OCI-M2 (cell line): ENCODE data around the gene TICRR.

Experiments
- DNase-seq: peaks from one replicate; lab custom pipeline; 2025; ENCODE audit not compliant: unreplicated experiment; lab: John Stamatoyannopoulos, UW

Gene TICRR

GRCh38 chr15:89628806-89629715 lies 53.8 kb downstream of the TICRR start:
- no peak for DNase-seq

- no peak for DNase-seq
These were observed 54.6 kb downstream of the TICRR start for GRCh38 chr15:89629829-89630228.

- no peak for DNase-seq
These were observed 55.0 kb downstream of the TICRR start for GRCh38 chr15:89630260-89630659.

- no peak for DNase-seq
These were observed 56.0 kb downstream of the TICRR start for GRCh38 chr15:89630974-89631901.

- DNase-seq: no peak
These were observed 56.6 kb downstream of the TICRR start for GRCh38 chr15:89631902-89632264.

GRCh38 chr15:89632563-89633430 lies 57.5 kb downstream of the TICRR start:
- no peak for DNase-seq

GRCh38 chr15:89633585-89633984 lies 58.3 kb downstream of the TICRR start:
- no peak for DNase-seq

- DNase-seq: no peak
These were observed 65.0 kb downstream of the TICRR start for GRCh38 chr15:89640245-89640644.

GRCh38 chr15:89641053-89641452 lies 65.8 kb downstream of the TICRR start:
- no peak for DNase-seq

- no peak for DNase-seq
These were observed 66.8 kb downstream of the TICRR start for GRCh38 chr15:89642106-89642505.

- DNase-seq: no peak
These were observed 70.4 kb downstream of the TICRR start for GRCh38 chr15:89645680-89646079.

- DNase-seq: no peak
These were observed 71.3 kb downstream of the TICRR start for GRCh38 chr15:89646416-89647141.

GRCh38 chr15:89647191-89647851 lies 72.1 kb downstream of the TICRR start:
- no peak for DNase-seq

- DNase-seq: no peak
These were observed 73.1 kb downstream of the TICRR start for GRCh38 chr15:89648106-89649012.

- no peak for DNase-seq
These were observed 73.8 kb downstream of the TICRR start for GRCh38 chr15:89649013-89649625.

GRCh38 chr15:89649716-89650115 lies 74.4 kb downstream of the TICRR start:
- DNase-seq: no peak

GRCh38 chr15:89652131-89652530 lies 76.9 kb downstream of the TICRR start:
- no peak for DNase-seq

- no peak for DNase-seq
These were observed 77.4 kb downstream of the TICRR start for GRCh38 chr15:89652666-89653065.
